Neural crest cell (in vitro differentiated cells): ENCODE measurements around the gene CALM3. TPM values are rescaled to one million over a fixed set of nuclear protein-coding genes. Genes with fewer than 3 reads are reported as not detected.

Experiments used
- DNase-seq: peaks from one replicate; pipeline ENCODE4 v3.0.0; 2021; ENCODE audit warnings: low read depth, mixed read lengths, low spot score
- H3K27ac Mint-ChIP-seq: one replicate; pipeline ENCODE4 v1.8.0; 2021; ENCODE audit warnings: mild to moderate bottlenecking, mixed read lengths; ENCODE audit not compliant: unreplicated experiment
- H3K27me3 Mint-ChIP-seq: 2 replicates; pipeline ENCODE4 v1.8.0; 2021; ENCODE audit warnings: low read depth, mild to moderate bottlenecking, mixed read lengths
- H3K36me3 Mint-ChIP-seq: 2 replicates; pipeline ENCODE4 v1.8.0; 2021; ENCODE audit warnings: low read depth, mild to moderate bottlenecking, mixed read lengths
- H3K4me1 Mint-ChIP-seq: 2 replicates; pipeline ENCODE4 v1.8.0; 2021; ENCODE audit warnings: mixed read lengths
- H3K4me3 Mint-ChIP-seq: one replicate; pipeline ENCODE4 v1.8.0; 2021; ENCODE audit warnings: mild to moderate bottlenecking, mixed read lengths
- H3K9me3 Mint-ChIP-seq: 2 replicates; pipeline ENCODE4 v1.8.0; 2021; ENCODE audit warnings: mixed read lengths
- total RNA-seq: library from RNA; stranded (reverse); gene quantifications from 2 replicates; pipeline ENCODE4 v1.2.1, GENCODE V29; 2021
- TF ChIP-seq, protein P1 (sequence below): fragments of 200-600 bp; sonication (generic); conservative IDR thresholded peaks from 2 replicates; pipeline ENCODE4 v1.5.0; 2021; ENCODE audit warnings: antibody characterized with exemption, mild to moderate bottlenecking

The CALM3 gene
- total RNA-seq, 1 donor from 2014 or later, result 436 TPM

DNA sequence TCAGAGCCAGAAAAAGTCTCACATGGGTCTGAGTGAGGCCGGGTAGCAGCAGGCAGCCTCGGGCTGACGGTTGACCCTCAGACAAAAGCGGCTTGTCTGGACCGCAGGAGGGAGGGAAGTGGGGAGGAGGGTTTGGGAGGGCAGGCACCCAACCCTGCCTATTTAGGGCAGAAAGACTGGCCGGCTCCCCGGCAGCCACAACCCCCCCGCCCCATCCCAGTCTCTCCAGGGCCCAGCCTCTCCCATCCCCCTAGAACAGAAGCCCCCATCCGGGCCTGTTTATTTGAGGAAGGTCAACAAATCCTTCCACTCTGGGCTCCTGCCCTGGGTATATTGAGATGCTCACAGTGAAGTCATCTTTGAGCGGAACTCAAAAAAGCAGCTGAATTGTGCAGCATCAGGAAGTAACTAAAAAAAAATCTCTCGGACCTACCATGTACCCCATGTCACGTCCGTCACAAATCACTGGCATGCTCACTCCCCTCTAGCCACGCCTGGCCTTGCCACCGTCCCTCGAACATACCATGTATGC is 53.6 kb downstream of the CALM3 start:
- Mint-ChIP-seq H3K9me3 (no peaks in the 10 kb centered on the region), H3K4me3 (peak overlapping the region; percentile 69)
- peak; percentile 33 for DNase-seq

DNA sequence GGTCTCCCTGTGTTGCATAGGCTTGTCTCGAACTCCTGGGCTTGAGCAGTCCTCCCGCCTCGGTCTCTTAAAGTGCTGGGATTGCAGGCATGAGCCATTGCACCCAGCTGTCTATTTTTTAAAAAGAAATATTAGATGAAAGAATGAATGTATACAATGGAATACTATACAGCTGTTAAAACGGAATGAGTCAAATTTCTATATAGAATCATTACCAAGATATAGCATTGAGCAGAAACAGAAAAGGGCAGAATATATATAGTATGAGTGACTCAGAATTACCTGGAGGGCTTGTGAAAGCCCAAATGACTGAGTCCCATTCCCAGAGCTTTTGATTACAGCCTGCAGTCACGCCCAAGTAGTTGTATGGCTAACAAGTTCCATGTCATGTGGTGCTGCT is 55.4 kb downstream of the CALM3 start:
- Mint-ChIP-seq H3K4me1 (peaks cover 38% of the 10 kb centered on the region), H3K9me3 (no peaks in the 10 kb centered on the region), H3K4me3 (peak overlapping the region; percentile 36), H3K27ac (no peak overlapping the region), H3K27me3 (peaks cover 24% of the 10 kb centered on the region), H3K36me3 (no peaks in the 10 kb centered on the region)
- DNase-seq, result no peak
- TF ChIP-seq, protein P1, sequence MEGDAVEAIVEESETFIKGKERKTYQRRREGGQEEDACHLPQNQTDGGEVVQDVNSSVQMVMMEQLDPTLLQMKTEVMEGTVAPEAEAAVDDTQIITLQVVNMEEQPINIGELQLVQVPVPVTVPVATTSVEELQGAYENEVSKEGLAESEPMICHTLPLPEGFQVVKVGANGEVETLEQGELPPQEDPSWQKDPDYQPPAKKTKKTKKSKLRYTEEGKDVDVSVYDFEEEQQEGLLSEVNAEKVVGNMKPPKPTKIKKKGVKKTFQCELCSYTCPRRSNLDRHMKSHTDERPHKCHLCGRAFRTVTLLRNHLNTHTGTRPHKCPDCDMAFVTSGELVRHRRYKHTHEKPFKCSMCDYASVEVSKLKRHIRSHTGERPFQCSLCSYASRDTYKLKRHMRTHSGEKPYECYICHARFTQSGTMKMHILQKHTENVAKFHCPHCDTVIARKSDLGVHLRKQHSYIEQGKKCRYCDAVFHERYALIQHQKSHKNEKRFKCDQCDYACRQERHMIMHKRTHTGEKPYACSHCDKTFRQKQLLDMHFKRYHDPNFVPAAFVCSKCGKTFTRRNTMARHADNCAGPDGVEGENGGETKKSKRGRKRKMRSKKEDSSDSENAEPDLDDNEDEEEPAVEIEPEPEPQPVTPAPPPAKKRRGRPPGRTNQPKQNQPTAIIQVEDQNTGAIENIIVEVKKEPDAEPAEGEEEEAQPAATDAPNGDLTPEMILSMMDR, result no peak

More for the DNA sequence above, 53.6 kb downstream of the CALM3 start:
- TF ChIP-seq, protein P1, result no peak
- Mint-ChIP-seq H3K36me3 (peaks cover 8% of the 10 kb centered on the region), H3K4me1 (peaks cover 30% of the 10 kb centered on the region), H3K27ac (peak overlapping the region; percentile 68), H3K27me3 (peaks cover 40% of the 10 kb centered on the region)

DNA sequence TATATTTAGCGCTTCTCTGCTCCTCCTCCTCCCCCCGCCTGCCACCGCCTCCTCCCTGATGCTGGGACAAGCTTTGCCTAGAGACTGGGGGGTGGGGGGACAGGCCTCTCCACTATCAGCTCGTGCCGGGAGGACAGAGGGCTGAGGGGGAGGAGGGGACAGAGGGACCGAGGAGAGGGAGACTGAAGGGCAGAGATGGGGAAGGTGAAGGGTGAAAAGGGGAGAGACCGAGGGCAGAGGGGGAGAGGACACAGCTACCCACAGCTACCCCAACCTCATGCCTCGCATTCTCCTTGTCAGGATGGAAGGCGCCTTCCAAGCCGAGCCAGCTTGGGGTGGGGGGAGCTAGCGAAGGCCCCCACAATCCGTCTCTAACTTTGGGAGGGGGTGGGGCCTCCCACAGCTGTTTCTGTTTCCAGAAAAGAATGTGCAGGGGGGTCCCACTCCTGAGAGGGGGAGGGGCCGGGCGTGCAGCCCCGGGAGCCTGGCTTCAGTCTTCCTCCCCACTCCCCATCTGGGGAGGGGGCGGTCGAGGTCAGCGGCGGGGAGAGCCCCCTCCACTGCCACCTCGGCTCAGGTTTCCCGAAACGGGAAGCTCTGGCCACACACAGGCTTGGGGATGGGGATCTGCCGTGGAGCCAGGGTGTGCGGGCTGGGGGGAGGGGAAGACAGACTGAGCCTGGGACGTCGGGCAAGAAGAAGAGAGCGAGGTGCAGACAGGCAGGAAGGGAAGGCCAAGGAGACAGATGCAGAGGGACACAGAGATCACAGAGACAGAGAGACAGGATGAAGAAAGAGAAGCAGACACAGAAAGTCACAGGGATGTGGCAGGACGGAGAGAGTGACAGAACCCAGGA is 58.2 kb downstream of the CALM3 start:
- H3K36me3 Mint-ChIP-seq, result no peaks in the 10 kb centered on the region
- H3K27me3 Mint-ChIP-seq, result peaks cover 15% of the 10 kb centered on the region
- H3K4me3 Mint-ChIP-seq, result peak overlapping the region; percentile 84
- no peaks in the 10 kb centered on the region for H3K9me3 Mint-ChIP-seq
- TF ChIP-seq, protein P1, result no peak
- no peak overlapping the region for H3K27ac Mint-ChIP-seq
- peak; percentile 39 for DNase-seq
- peaks cover 38% of the 10 kb centered on the region for H3K4me1 Mint-ChIP-seq

DNA sequence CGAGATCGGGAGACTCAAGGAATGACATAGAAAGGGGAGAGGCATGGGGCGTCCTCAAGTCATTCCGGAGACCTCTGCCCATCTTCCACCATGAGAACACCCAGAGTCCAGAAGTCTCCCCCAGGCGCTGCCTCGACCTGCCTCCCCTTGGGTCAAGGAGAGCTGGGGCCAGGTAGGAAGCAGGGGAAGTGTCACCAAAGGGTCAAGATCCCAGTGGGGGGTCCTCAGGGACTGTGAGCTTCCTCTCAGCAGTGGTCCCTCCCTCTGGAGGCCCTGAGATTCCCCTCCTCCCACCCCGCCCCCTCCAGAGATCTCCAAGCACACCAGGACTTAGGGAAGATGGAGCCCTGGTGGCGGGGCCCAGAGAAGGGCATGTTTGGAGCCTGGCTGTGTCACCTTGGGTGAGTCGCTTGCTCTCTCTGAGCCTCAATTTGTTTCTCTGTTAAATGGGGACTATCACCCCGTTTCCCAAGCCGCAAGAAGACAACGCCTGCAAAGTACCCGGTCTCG is 58.9 kb downstream of the CALM3 start:
- peaks cover 11% of the 10 kb centered on the region for H3K27me3 Mint-ChIP-seq
- no peak overlapping the region for H3K27ac Mint-ChIP-seq
- TF ChIP-seq, protein P1, result peak; percentile 13

More for the DNA sequence above, 58.9 kb downstream of the CALM3 start:
- Mint-ChIP-seq H3K9me3 (no peaks in the 10 kb centered on the region), H3K36me3 (no peaks in the 10 kb centered on the region), H3K4me1 (peaks cover 31% of the 10 kb centered on the region), H3K4me3 (peak overlapping the region; percentile 84)
- DNase-seq, result peak; percentile 26

Other genes starting within 250 kb of the CALM3 start
- 23.9 and 25.1 TPM in 2 replicates for gene CCDC8, start 187.8 kb upstream of the CALM3 start, total RNA-seq
- 1.4 and 1.7 TPM in 2 replicates for gene PNMA8C, start 172.4 kb upstream of the CALM3 start, total RNA-seq
- 28.4 and 29.9 TPM in 2 replicates for gene PNMA8A, start 129.8 kb upstream of the CALM3 start, total RNA-seq
- gene PNMA8B, start 105.5 kb upstream of the CALM3 start, total RNA-seq, result 4.6 and 5.3 TPM in 2 replicates
- gene PTGIR, start 23.8 kb downstream of the CALM3 start, total RNA-seq, result not detected in 2 replicates
- gene GNG8, start 34.9 kb downstream of the CALM3 start, total RNA-seq, result not detected in 2 replicates
- gene DACT3, start 59.9 kb downstream of the CALM3 start, total RNA-seq, result 6.5 and 7.4 TPM in 2 replicates
- gene PRKD2, start 115.8 kb downstream of the CALM3 start, total RNA-seq, result 55.5 and 57.2 TPM in 2 replicates
- 31.9 and 38.6 TPM in 2 replicates for gene FKRP, start 144.7 kb downstream of the CALM3 start, total RNA-seq
- 128 and 138 TPM in 2 replicates for gene STRN4, start 145.1 kb downstream of the CALM3 start, total RNA-seq
- gene SLC1A5, start 187.3 kb downstream of the CALM3 start, total RNA-seq, result 131 TPM in 2 replicates
- gene AP2S1, start 249.5 kb downstream of the CALM3 start, total RNA-seq, result 165 and 167 TPM in 2 replicates